ENCODE measurements around the gene BOLA1. TPM values are rescaled to one million over a fixed set of nuclear protein-coding genes. Genes with fewer than 3 reads are reported as not detected.

The BOLA1 gene
- total and polyA plus RNA-seq, 4 experiments from 2014 or later = 25.2 to 31.4 (median 25.2) TPM

GRCh38 chr1:149929856-149930255 is 30.5 kb downstream of the BOLA1 start:
- CTCF ChIA-PET (ENCODE audit: partially characterized antibody) = interaction anchor here (1.2 to 1.4 kb wide), 3 partner anchors 28 to 257 kb away, joined by 3 to 4 read pairs (median 3); no protein-coding TSS in a partner anchor

GRCh38 chr1:149931212-149931790 is 31.9 kb downstream of the BOLA1 start:
- POLR2A ChIA-PET (ENCODE audit: partially characterized antibody) = interaction anchor here (1.0 to 6.6 kb wide), 2 partner anchors 15 to 44 kb away, joined by 3 to 176 read pairs; a partner anchor contains a TSS
- no peaks in the 10 kb centered on the region for H3K9me3 ChIP-seq (ENCODE audit: control insufficient read depth in 1 of 2, low read length in 2 of 2)
- no peak overlapping the region for H3K4me3 ChIP-seq (ENCODE audit: low read length in 2 of 2)
- Mint-ChIP-seq H3K4me3 (peak overlapping the region in 2 of 8 donors; percentile 4 to 20), H3K9me3 (no peaks in the 10 kb centered on the region), H3K27me3 (peaks cover 3% of the 10 kb centered on the region in 2 donors), H3K36me3 (peaks cover under 1 to 13% of the 10 kb centered on the region in 2 donors), H3K27ac (peak overlapping the region in 1 of 7 donors; percentile 72), H3K4me1 (peaks cover 9 to 32% (median 19%) of the 10 kb centered on the region in 4 donors)
- no peak overlapping the region for H3K27ac ChIP-seq (ENCODE audit: low read depth, low read length)
- no peaks in the 10 kb centered on the region for H3K27me3 ChIP-seq (ENCODE audit: insufficient read depth, low read length)
- DNase-seq = no peak
- H3K36me3 ChIP-seq (ENCODE audit: insufficient read depth, low read length) = peaks cover 2% of the 10 kb centered on the region
- CTCF ChIA-PET (ENCODE audit: partially characterized antibody) = no interaction called here
- intact Hi-C loops (cut with micrococcal nuclease) = no loop called here
- peaks cover 21% of the 10 kb centered on the region for H3K4me1 ChIP-seq (ENCODE audit: insufficient read depth, low read length)

More at GRCh38 chr1:149929856-149930255, 30.5 kb downstream of the BOLA1 start:
- Histone ChIP-seq H3K9me3 (ENCODE audit: control insufficient read depth in 1 of 2, low read length in 2 of 2) (no peaks in the 10 kb centered on the region), H3K4me3 (ENCODE audit: low read length in 2 of 2) (no peak overlapping the region), H3K4me1 (ENCODE audit: insufficient read depth, low read length) (peaks cover 35% of the 10 kb centered on the region), H3K27me3 (ENCODE audit: insufficient read depth, low read length) (no peaks in the 10 kb centered on the region), H3K36me3 (ENCODE audit: insufficient read depth, low read length) (peaks cover 17% of the 10 kb centered on the region), H3K27ac (ENCODE audit: low read depth, low read length) (no peak overlapping the region)
- DNase-seq = no peak
- H3K9me3 Mint-ChIP-seq = no peaks in the 10 kb centered on the region
- POLR2A ChIA-PET (ENCODE audit: partially characterized antibody) = interaction anchor here (2.1 to 6.6 kb wide), 3 partner anchors 30 to 80 kb away, joined by 10 to 176 read pairs (median 16); partner anchors contain the start of gene BOLA1
- peaks cover 19 to 46% (median 31%) of the 10 kb centered on the region in 4 donors for H3K4me1 Mint-ChIP-seq
- intact Hi-C loops (cut with micrococcal nuclease) = no loop called here
- H3K27me3 Mint-ChIP-seq = peaks cover 3% of the 10 kb centered on the region in 2 donors
- H3K4me3 Mint-ChIP-seq = no peak overlapping the region
- peak overlapping the region in 4 of 7 donors; percentile 38 to 57 (median 40) for H3K27ac Mint-ChIP-seq
- H3K36me3 Mint-ChIP-seq = peaks cover 14 to 26% of the 10 kb centered on the region in 2 donors

- POLR2A ChIA-PET (ENCODE audit: partially characterized antibody) = interaction anchor here (6.6 kb wide), 1 partner anchor 45 kb away, joined by 176 read pairs; a partner anchor contains a TSS
- H3K36me3 ChIP-seq (ENCODE audit: insufficient read depth, low read length) = no peaks in the 10 kb centered on the region
- CTCF ChIA-PET (ENCODE audit: partially characterized antibody) = no interaction called here
- H3K4me1 ChIP-seq (ENCODE audit: insufficient read depth, low read length) = peaks cover 15% of the 10 kb centered on the region
- H3K27ac ChIP-seq (ENCODE audit: low read depth, low read length) = no peak overlapping the region
- H3K4me1 Mint-ChIP-seq = peaks cover 10 to 27% (median 17%) of the 10 kb centered on the region in 4 donors
- peaks cover 0 to 6% of the 10 kb centered on the region in 2 donors for H3K36me3 Mint-ChIP-seq
- H3K4me3 Mint-ChIP-seq = no peak overlapping the region
- no peak overlapping the region for H3K4me3 ChIP-seq (ENCODE audit: low read length in 2 of 2)
- no peaks in the 10 kb centered on the region for H3K27me3 ChIP-seq (ENCODE audit: insufficient read depth, low read length)
- no peak overlapping the region for H3K27ac Mint-ChIP-seq
- intact Hi-C loops (cut with micrococcal nuclease) = no loop called here
- peaks cover 3% of the 10 kb centered on the region in 2 donors for H3K27me3 Mint-ChIP-seq
- no peak for DNase-seq
- no peaks in the 10 kb centered on the region for H3K9me3 Mint-ChIP-seq
- no peaks in the 10 kb centered on the region for H3K9me3 ChIP-seq (ENCODE audit: control insufficient read depth in 1 of 2, low read length in 2 of 2)
Measured at GRCh38 chr1:149932474-149932873, 33.1 kb downstream of the BOLA1 start.

GRCh38 chr1:149933208-149933607 is 33.8 kb downstream of the BOLA1 start:
- Mint-ChIP-seq H3K4me1 (peaks cover 12 to 27% (median 18%) of the 10 kb centered on the region in 4 donors), H3K9me3 (no peaks in the 10 kb centered on the region), H3K36me3 (peaks cover 0 to under 1% of the 10 kb centered on the region in 2 donors), H3K27me3 (peaks cover 3% of the 10 kb centered on the region in 2 donors), H3K4me3 (no peak overlapping the region), H3K27ac (no peak overlapping the region)
- intact Hi-C loops (cut with micrococcal nuclease) = no loop called here
- H3K27me3 ChIP-seq (ENCODE audit: insufficient read depth, low read length) = no peaks in the 10 kb centered on the region
- no peaks in the 10 kb centered on the region for H3K9me3 ChIP-seq (ENCODE audit: control insufficient read depth in 1 of 2, low read length in 2 of 2)
- no peak for DNase-seq
- H3K4me3 ChIP-seq (ENCODE audit: low read length in 2 of 2) = no peak overlapping the region
- ChIA-PET CTCF (ENCODE audit: partially characterized antibody) (no interaction called here), POLR2A (ENCODE audit: partially characterized antibody) (interaction anchor here (6.6 kb wide), 1 partner anchor 45 kb away, joined by 176 read pairs; a partner anchor contains a TSS)
- no peak overlapping the region for H3K27ac ChIP-seq (ENCODE audit: low read depth, low read length)
- H3K36me3 ChIP-seq (ENCODE audit: insufficient read depth, low read length) = no peaks in the 10 kb centered on the region
- H3K4me1 ChIP-seq (ENCODE audit: insufficient read depth, low read length) = peaks cover 20% of the 10 kb centered on the region

- Mint-ChIP-seq H3K4me1 (peaks cover 11 to 22% (median 17%) of the 10 kb centered on the region in 4 donors), H3K9me3 (no peaks in the 10 kb centered on the region), H3K36me3 (no peaks in the 10 kb centered on the region), H3K27me3 (peaks cover 3% of the 10 kb centered on the region in 2 donors), H3K27ac (no peak overlapping the region), H3K4me3 (no peak overlapping the region)
- no peaks in the 10 kb centered on the region for H3K9me3 ChIP-seq (ENCODE audit: control insufficient read depth in 1 of 2, low read length in 2 of 2)
- DNase-seq = no peak
- H3K4me3 ChIP-seq (ENCODE audit: low read length in 2 of 2) = no peak overlapping the region
- H3K27me3 ChIP-seq (ENCODE audit: insufficient read depth, low read length) = no peaks in the 10 kb centered on the region
- POLR2A ChIA-PET (ENCODE audit: partially characterized antibody) = interaction anchor here (1.1 kb wide), 1 partner anchor 48 kb away, joined by 5 read pairs; a partner anchor contains a TSS
- H3K27ac ChIP-seq (ENCODE audit: low read depth, low read length) = no peak overlapping the region
- intact Hi-C loops (cut with micrococcal nuclease) = no loop called here
- CTCF ChIA-PET (ENCODE audit: partially characterized antibody) = no interaction called here
- peaks cover 18% of the 10 kb centered on the region for H3K4me1 ChIP-seq (ENCODE audit: insufficient read depth, low read length)
- H3K36me3 ChIP-seq (ENCODE audit: insufficient read depth, low read length) = no peaks in the 10 kb centered on the region
Measured at GRCh38 chr1:149934356-149934755, 35.0 kb downstream of the BOLA1 start.

- H3K9me3 ChIP-seq (ENCODE audit: control insufficient read depth in 1 of 2, low read length in 2 of 2) = no peaks in the 10 kb centered on the region
- H3K27ac Mint-ChIP-seq = peak within 1 kb of the TSS in 5 of 7 donors; percentile 48 to 73 (median 57)
- H3K27ac ChIP-seq (ENCODE audit: low read depth, low read length) = no peak within 1 kb of the TSS
- peaks cover 1 to 3% of the 10 kb centered on the region in 2 donors for H3K27me3 Mint-ChIP-seq
- H3K4me1 ChIP-seq (ENCODE audit: insufficient read depth, low read length) = peaks cover 18% of the 10 kb centered on the region
- no peak within 1 kb of the TSS for H3K4me3 ChIP-seq (ENCODE audit: low read length in 2 of 2)
- CTCF ChIA-PET (ENCODE audit: partially characterized antibody) = interaction anchor here (1.1 kb wide), 1 partner anchor 122 kb away, joined by 3 read pairs; no protein-coding TSS in a partner anchor
- no peaks in the 10 kb centered on the region for H3K36me3 Mint-ChIP-seq
- no peaks in the 10 kb centered on the region for H3K27me3 ChIP-seq (ENCODE audit: insufficient read depth, low read length)
- no peaks in the 10 kb centered on the region for H3K9me3 Mint-ChIP-seq
- no peak for DNase-seq
- H3K4me3 Mint-ChIP-seq = peak within 1 kb of the TSS in 1 of 8 donors; percentile 45
- intact Hi-C loops (cut with micrococcal nuclease) = no loop called here
- peaks cover 12 to 25% (median 18%) of the 10 kb centered on the region in 4 donors for H3K4me1 Mint-ChIP-seq
- H3K36me3 ChIP-seq (ENCODE audit: insufficient read depth, low read length) = no peaks in the 10 kb centered on the region
- POLR2A ChIA-PET (ENCODE audit: partially characterized antibody) = interaction anchor here (1.6 kb wide), 1 partner anchor 50 kb away, joined by 4 read pairs; a partner anchor contains a TSS
Measured at GRCh38 chr1:149936170-149936991, 37.0 kb downstream of the BOLA1 start, which contains the start of gene MTMR11. Gene MTMR11, minus strand, starts transcription at chr1:149936879. Its CDS starts 232 bp downstream, at chr1:149936647.

Measured in CD4-positive, alpha-beta memory T cell (primary cell).